Liver (tissue), 3 donors: Measurements from ENCODE around the gene DLGAP4.

Source experiments
- ATF3 ChIP-seq: IDR thresholded peaks from 2 replicates; pipeline ENCODE4 v1.6.1; 2016; ENCODE audit warnings: antibody characterized with exemption
- CTCF ChIP-seq: fragments of 150-350 bp; IDR thresholded peaks from 2 replicates; pipeline ENCODE4 v1.5.1; 2017; ENCODE audit warnings: improper control_type of control experiment, low read depth, low read length; ENCODE audit not compliant: missing input control
- EGR1 ChIP-seq, 2 donors: IDR thresholded peaks; 2 replicates each; pipeline ENCODE4 v1.6.1; 2016 to 2018; ENCODE audit warnings: antibody characterized with exemption in 2 of 2, low read depth in 2 of 2
- JUND ChIP-seq, 2 donors: IDR thresholded peaks; 2 replicates each; pipeline ENCODE4 v1.6.1; 2016; ENCODE audit warnings: antibody characterized with exemption in 2 of 2
- MAX ChIP-seq: IDR thresholded peaks from 2 replicates; pipeline ENCODE4 v1.6.1; 2016; ENCODE audit warnings: antibody characterized with exemption
- RAD21 ChIP-seq, 2 donors: IDR thresholded peaks; 2 replicates each; pipeline ENCODE4 v1.6.1; 2016; ENCODE audit warnings: antibody characterized with exemption in 2 of 2, mild to moderate bottlenecking in 2 of 2
- SP1 ChIP-seq: IDR thresholded peaks from 2 replicates; pipeline ENCODE4 v1.6.1; 2018; ENCODE audit warnings: antibody characterized with exemption, mild to moderate bottlenecking
- YY1 ChIP-seq: IDR thresholded peaks from 2 replicates; pipeline ENCODE4 v1.6.1; 2016; ENCODE audit warnings: antibody characterized with exemption, mild to moderate bottlenecking
- TF ChIP-seq, protein P1 (sequence below): IDR thresholded peaks from 2 replicates; pipeline ENCODE4 v1.6.1; 2016; ENCODE audit warnings: antibody characterized with exemption, mild to moderate bottlenecking
- donor health status: healthy.
- donor health status: healthy.

GRCh38 chr20:36472637-36473090, 166.5 kb downstream of the DLGAP4 start:
- TF ChIP-seq JUND (IDR thresholded peaks at IDR 0.05): no peak
- no peak for TF ChIP-seq CTCF
- TF ChIP-seq, protein P1, sequence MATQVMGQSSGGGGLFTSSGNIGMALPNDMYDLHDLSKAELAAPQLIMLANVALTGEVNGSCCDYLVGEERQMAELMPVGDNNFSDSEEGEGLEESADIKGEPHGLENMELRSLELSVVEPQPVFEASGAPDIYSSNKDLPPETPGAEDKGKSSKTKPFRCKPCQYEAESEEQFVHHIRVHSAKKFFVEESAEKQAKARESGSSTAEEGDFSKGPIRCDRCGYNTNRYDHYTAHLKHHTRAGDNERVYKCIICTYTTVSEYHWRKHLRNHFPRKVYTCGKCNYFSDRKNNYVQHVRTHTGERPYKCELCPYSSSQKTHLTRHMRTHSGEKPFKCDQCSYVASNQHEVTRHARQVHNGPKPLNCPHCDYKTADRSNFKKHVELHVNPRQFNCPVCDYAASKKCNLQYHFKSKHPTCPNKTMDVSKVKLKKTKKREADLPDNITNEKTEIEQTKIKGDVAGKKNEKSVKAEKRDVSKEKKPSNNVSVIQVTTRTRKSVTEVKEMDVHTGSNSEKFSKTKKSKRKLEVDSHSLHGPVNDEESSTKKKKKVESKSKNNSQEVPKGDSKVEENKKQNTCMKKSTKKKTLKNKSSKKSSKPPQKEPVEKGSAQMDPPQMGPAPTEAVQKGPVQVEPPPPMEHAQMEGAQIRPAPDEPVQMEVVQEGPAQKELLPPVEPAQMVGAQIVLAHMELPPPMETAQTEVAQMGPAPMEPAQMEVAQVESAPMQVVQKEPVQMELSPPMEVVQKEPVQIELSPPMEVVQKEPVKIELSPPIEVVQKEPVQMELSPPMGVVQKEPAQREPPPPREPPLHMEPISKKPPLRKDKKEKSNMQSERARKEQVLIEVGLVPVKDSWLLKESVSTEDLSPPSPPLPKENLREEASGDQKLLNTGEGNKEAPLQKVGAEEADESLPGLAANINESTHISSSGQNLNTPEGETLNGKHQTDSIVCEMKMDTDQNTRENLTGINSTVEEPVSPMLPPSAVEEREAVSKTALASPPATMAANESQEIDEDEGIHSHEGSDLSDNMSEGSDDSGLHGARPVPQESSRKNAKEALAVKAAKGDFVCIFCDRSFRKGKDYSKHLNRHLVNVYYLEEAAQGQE: no peak
- TF ChIP-seq YY1: no peak
- TF ChIP-seq MAX: no peak
- TF ChIP-seq RAD21 (IDR thresholded peaks at IDR 0.05): no peak
- TF ChIP-seq EGR1 (IDR thresholded peaks at IDR 0.05; ENCODE audit: low read depth in 2 of 2): no peak
- no peak for TF ChIP-seq ATF3
- TF ChIP-seq SP1: no peak
